Suprapubic skin (tissue), 3 donors: ENCODE results near the gene FAM83G.

Experiments used
- CTCF ChIP-seq, 2 donors: fragments of 200-600 bp in 1 of 2; fragments of 450-650 bp in 1 of 2; sonication (generic) in 1 of 2; IDR thresholded peaks; one replicate each; pipeline ENCODE4 v1.5.1; 2016 to 2019; ENCODE audit warnings: antibody characterized with exemption in 2 of 2, mild to moderate bottlenecking in 1 of 2, moderate library complexity in 1 of 2
- POLR2A ChIP-seq, 2 donors: fragments of 450-650 bp; IDR thresholded peaks; one replicate each; pipeline ENCODE4 v1.6.1; 2017; ENCODE audit warnings: antibody characterized with exemption in 2 of 2, mild to moderate bottlenecking in 2 of 2, moderate library complexity in 2 of 2

DNA sequence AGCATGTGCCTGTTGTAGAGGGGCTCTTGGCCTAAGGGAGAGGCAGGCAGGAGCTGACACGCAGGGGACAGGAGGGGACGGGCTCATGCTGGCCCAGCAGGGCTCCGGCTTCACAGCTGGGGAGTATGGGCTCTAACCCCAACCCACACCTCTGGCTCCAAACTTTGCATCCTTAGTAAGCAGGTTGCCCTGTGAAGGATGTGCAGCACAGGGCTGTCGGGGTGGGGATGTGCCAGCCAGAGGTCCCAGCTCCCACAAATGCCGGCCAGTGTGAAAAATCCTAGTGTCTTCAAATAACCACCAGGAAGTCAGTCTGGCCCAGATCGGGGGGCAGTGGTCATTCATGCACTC is 14.0 kb upstream of the FAM83G start:
- no peak for TF ChIP-seq CTCF (IDR thresholded peaks at IDR 0.05)
- TF ChIP-seq POLR2A (IDR thresholded peaks at IDR 0.05) = no peak
